Measurements from ENCODE around the gene PDCD11.

The PDCD11 gene

DNA sequence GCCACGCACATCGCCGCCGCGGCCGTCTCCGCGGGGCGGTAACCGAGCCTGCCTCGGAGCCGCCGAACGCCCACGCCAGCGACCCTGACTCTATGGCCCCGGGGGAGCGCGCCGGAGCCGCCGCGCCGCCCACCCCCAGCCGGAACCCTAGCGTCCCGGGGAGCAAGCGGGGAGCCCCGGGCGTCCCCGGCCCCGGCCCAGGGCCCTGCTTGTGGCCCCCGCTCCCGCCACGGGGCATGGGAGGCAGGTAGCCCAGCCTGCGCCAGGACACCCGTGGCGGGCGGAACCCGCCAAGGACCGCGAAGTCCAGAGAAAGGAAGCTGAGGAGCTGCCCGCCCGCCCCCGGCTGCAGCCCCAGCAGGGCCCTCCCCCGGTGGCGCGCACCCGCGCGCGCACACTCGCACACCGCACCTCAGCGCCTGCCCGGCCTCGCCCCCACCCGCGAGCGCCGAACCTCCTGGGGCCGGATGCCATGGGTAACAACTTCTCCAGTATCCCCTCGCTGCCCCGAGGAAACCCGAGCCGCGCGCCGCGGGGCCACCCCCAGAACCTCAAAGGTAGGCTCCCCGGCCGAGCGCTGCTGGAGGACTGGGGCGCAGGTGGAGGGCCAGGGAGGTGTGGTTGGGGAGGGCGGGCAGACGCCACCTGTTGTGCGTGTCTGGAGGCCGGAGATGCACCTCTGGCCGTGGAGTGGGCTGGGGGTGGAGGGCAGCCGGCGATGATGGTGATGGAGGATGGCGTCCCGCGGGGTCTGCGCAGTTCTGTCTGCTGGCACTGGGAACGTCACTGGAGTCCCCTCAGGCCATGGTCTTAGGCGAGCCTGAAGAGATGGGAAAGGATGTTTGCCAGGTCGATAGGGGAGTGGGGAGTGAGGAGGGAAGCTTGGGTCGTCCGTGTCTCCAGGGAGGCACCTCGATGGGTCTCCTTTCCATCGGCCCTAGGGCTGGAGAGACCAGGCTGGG, 97.8 kb downstream of the PDCD11 start:
- no peak for TF ChIP-seq GATA2 (IDR thresholded peaks at IDR 0.05; ENCODE audit: low read depth, low read length)
- TF ChIP-seq GATA3 (IDR thresholded peaks at IDR 0.05; ENCODE audit: low read depth, low read length), result no peak

DNA sequence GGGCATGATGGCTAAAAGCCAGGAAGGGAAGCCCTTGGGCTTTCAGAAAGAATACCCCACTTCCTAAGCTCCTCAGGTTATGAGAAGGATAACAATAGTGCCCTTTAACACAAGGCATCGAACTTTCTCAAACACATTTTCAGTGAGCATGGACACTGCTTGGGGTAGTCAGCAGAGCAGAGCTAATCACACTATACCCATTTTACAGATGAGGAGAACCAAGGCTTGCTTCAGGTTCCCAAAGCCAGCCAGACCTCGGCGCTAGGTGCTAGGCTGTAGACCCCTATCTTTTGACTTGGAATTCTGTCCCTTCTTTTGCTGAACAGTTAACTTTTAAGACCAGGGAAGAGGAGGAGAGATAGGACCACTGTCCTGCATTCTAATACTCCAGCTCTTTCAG, 98.9 kb downstream of the PDCD11 start:
- TF ChIP-seq GATA2 (IDR thresholded peaks at IDR 0.05; ENCODE audit: low read depth, low read length), result no peak
- no peak for TF ChIP-seq GATA3 (IDR thresholded peaks at IDR 0.05; ENCODE audit: low read depth, low read length)

Data from SH-SY5Y (cell line).